AG20443 (cell line): ENCODE data around the gene BEND2.

Source experiments
- DNase-seq: peaks from one replicate; pipeline ENCODE4 v3.0.0; 2012; ENCODE audit warnings: low spot score, mixed read lengths

BEND2 gene

GRCh38 chrX:18136816-18137215 is 83.9 kb downstream of the BEND2 start:
- DNase-seq: no peak

GRCh38 chrX:18133605-18134004 is 87.1 kb downstream of the BEND2 start:
- DNase-seq: no peak

- no peak for DNase-seq
Observed at GRCh38 chrX:18129690-18130089, 91.0 kb downstream of the BEND2 start.

GRCh38 chrX:18126971-18127370 is 93.7 kb downstream of the BEND2 start:
- DNase-seq: no peak

- DNase-seq: no peak
Observed at GRCh38 chrX:18119856-18120255, 100.8 kb downstream of the BEND2 start.
